HepG2 (cell line): ENCODE measurements around the gene RSPH1.

Experiments used
- ATF6 ChIP-seq: sonication (generic); formaldehyde crosslinking; conservative IDR thresholded peaks from 2 replicates; pipeline ENCODE4 v1.4.0; 2020; ENCODE audit warnings: missing genetic modification reagents
- CEBPB ChIP-seq: IDR thresholded peaks from 2 replicates; pipeline ENCODE4 v1.6.1; 2011; ENCODE audit warnings: low read depth, low read length, improper control_type of control experiment, borderline replicate concordance
- GTF3A ChIP-seq: sonication (generic); formaldehyde crosslinking; conservative IDR thresholded peaks from 2 replicates; pipeline ENCODE4 v1.4.0; 2020; ENCODE audit warnings: mild to moderate bottlenecking, missing genetic modification reagents
- LCORL ChIP-seq, 2 experiments: fragments of 450-650 bp in 1 of 2; sonication (generic) in 1 of 2; formaldehyde crosslinking in 1 of 2; IDR thresholded peaks; 2 replicates each; pipeline versions ENCODE4 v1.5.0 to v1.6.1; 2017 to 2020; ENCODE audit warnings: antibody characterized with exemption in 1 of 2, missing genetic modification reagents in 1 of 2
- RAD21 ChIP-seq: fragments of 450-650 bp; formaldehyde crosslinking; IDR thresholded peaks from 2 replicates; pipeline ENCODE4 v1.5.0; 2020; ENCODE audit warnings: mild to moderate bottlenecking
- TCF7 ChIP-seq: sonication (generic); IDR thresholded peaks from 2 replicates; pipeline ENCODE4 v1.6.1; 2016; ENCODE audit warnings: antibody characterized with exemption, low read depth
- ZNF326 ChIP-seq: sonication (generic); formaldehyde crosslinking; IDR thresholded peaks from 2 replicates; pipeline ENCODE4 v1.4.0; 2020; ENCODE audit warnings: missing genetic modification reagents, borderline replicate concordance
- TF ChIP-seq, protein P1 (sequence below): sonication (generic); formaldehyde crosslinking; IDR thresholded peaks from 2 replicates; pipeline ENCODE4 v1.4.0; 2020; ENCODE audit warnings: mild to moderate bottlenecking, missing genetic modification reagents
- TF ChIP-seq, protein P2 (sequence below): sonication (generic); formaldehyde crosslinking; IDR thresholded peaks from 2 replicates; pipeline ENCODE4 v1.4.0; 2020; ENCODE audit warnings: missing genetic modification reagents, borderline replicate concordance
- TF ChIP-seq, protein P3 (sequence below): sonication (generic); formaldehyde crosslinking; IDR thresholded peaks from 2 replicates; pipeline ENCODE4 v1.5.0; 2020; ENCODE audit warnings: mild to moderate bottlenecking, missing genetic modification reagents, moderate library complexity
- TF ChIP-seq, protein P4 (sequence below): IDR thresholded peaks from 2 replicates; pipeline ENCODE4 v1.6.1; 2016

DNA sequence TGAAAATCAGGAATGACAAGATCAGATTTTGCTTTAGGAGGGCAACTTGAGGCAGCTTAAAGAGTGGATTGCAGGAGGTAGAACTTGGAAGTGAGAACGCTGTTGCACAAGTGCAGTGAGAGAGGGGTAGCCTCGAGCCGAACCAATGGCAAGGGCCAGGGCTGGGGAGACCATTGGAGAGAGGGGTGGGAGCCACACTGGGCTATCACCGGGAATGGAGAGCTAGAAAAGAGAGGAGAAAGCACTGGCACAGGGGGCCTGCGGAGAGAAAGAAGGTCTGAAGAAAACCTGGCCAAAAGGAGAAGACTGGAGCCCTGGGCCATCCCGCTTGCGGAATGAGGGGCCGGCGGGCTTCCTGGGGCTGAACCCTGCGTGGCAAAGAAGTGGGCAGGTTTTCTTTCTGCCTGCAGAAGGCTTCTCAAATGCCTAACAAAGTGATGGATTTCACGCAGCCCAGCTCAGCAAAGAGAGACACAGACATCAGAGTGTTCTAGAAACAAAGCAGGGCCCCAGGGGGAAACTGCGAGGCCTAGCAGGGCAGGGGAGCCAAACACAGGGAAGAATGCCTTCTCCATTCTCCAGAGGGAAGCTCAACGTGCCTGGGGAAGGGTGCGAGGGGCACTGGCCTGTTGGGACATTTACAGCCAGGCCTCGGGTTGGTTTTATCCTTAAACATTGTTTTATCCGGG lies 16.5 kb upstream of the RSPH1 start:
- TF ChIP-seq CEBPB (no peak), LCORL (IDR thresholded peaks at IDR 0.05) (no peak), LCORL (CRISPR knock-in tag; IDR thresholded peaks at IDR 0.05) (no peak), TCF7 (no peak), RAD21 (no peak), ATF6 (CRISPR knock-in tag) (no peak), ZNF326 (no peak), GTF3A (CRISPR knock-in tag) (no peak)
- TF ChIP-seq, protein P1, sequence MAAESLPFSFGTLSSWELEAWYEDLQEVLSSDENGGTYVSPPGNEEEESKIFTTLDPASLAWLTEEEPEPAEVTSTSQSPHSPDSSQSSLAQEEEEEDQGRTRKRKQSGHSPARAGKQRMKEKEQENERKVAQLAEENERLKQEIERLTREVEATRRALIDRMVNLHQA, result no peak
- TF ChIP-seq, protein P2, sequence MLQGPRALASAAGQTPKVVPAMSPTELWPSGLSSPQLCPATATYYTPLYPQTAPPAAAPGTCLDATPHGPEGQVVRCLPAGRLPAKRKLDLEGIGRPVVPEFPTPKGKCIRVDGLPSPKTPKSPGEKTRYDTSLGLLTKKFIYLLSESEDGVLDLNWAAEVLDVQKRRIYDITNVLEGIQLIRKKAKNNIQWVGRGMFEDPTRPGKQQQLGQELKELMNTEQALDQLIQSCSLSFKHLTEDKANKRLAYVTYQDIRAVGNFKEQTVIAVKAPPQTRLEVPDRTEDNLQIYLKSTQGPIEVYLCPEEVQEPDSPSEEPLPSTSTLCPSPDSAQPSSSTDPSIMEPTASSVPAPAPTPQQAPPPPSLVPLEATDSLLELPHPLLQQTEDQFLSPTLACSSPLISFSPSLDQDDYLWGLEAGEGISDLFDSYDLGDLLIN (CRISPR knock-in tag), result no peak
- TF ChIP-seq, protein P3, sequence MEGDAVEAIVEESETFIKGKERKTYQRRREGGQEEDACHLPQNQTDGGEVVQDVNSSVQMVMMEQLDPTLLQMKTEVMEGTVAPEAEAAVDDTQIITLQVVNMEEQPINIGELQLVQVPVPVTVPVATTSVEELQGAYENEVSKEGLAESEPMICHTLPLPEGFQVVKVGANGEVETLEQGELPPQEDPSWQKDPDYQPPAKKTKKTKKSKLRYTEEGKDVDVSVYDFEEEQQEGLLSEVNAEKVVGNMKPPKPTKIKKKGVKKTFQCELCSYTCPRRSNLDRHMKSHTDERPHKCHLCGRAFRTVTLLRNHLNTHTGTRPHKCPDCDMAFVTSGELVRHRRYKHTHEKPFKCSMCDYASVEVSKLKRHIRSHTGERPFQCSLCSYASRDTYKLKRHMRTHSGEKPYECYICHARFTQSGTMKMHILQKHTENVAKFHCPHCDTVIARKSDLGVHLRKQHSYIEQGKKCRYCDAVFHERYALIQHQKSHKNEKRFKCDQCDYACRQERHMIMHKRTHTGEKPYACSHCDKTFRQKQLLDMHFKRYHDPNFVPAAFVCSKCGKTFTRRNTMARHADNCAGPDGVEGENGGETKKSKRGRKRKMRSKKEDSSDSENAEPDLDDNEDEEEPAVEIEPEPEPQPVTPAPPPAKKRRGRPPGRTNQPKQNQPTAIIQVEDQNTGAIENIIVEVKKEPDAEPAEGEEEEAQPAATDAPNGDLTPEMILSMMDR, result no peak
- TF ChIP-seq, protein P4, sequence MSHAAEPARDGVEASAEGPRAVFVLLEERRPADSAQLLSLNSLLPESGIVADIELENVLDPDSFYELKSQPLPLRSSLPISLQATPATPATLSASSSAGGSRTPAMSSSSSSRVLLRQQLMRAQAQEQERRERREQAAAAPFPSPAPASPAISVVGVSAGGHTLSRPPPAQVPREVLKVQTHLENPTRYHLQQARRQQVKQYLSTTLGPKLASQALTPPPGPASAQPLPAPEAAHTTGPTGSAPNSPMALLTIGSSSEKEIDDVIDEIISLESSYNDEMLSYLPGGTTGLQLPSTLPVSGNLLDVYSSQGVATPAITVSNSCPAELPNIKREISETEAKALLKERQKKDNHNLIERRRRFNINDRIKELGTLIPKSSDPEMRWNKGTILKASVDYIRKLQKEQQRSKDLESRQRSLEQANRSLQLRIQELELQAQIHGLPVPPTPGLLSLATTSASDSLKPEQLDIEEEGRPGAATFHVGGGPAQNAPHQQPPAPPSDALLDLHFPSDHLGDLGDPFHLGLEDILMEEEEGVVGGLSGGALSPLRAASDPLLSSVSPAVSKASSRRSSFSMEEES, result no peak
